ENCODE results near the gene SPACA6.
"Not testable (repeated sequence)": the region's sequence is repeated elsewhere in the genome, so short reads cannot be mapped to it uniquely, and the experiment has no call there.

SPACA6 gene, protein sequence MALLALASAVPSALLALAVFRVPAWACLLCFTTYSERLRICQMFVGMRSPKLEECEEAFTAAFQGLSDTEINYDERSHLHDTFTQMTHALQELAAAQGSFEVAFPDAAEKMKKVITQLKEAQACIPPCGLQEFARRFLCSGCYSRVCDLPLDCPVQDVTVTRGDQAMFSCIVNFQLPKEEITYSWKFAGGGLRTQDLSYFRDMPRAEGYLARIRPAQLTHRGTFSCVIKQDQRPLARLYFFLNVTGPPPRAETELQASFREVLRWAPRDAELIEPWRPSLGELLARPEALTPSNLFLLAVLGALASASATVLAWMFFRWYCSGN

DNA sequence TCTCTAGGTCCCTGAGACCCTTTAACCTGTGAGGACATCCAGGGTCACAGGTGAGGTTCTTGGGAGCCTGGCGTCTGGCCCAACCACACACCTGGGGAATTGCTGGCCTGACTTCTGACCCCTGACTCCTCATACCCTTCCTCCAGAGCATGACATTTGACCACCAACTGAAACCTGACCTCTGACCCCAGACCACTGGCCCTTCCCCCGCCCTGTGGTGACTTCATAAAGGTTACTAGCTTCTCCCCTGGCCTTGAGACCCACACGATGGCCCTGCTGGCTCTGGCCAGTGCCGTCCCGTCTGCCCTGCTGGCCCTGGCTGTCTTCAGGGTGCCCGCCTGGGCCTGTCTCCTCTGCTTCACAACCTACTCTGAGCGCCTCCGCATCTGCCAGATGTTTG is at the start of gene SPACA6:
Gene SPACA6 (plus strand): TSS at position 71 of the 400 bp plus-strand sequence. CDS start 197 bp downstream, at position 268.
- no peak for DNase-seq (ENCODE audit: low read depth, low spot score)

DNA sequence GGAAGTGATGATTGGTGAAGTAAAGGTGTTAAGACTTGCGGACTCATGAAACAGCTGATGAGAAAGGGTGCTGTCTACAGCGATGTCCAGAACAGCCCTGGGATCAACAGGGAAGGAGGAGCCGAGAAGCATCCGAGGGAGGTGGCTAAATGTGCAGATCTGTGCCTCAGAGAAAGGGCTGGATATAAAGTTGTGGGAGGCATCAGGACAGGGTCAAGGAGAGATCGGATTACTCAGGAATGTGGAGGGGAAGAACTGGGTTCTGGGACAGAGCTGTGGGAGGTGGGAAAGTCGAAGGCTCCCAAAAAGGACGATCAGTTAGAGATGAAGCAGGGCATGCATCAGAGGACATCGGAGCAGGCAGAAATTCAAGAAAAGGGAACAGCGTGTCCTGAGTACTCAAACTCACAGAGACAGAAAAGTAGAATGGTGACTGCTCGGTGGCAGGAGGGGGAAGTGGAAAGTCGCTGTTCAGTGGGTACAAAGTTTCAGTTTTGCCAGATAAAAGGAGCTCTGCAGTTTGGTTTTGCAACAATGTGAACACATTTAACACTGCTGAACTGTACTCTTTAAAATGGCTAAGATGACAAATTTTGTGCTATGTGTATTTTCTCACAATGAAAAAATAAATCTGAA is 48.4 kb upstream of the SPACA6 start:
- no peak for DNase-seq (ENCODE audit: low read depth, low spot score)

DNA sequence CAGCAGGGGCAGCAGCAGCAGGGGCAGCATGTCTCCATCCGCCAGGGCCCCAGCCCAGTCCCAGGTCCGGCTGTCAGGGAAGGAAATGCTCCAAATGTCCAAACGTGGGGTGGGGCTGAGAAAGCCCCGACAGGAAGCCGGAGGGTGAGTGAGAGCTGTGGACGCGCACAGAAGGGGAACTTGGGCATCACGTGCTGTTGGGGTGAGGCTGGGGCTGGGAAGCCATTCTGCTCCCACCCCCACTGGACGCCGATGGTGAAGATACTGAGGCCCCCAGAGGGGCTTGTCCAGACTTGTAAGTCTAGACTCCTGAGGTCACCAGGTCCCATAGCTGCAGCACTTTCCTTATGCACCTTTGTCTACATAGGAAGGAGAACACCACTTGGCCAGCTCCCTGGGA is 46.4 kb upstream of the SPACA6 start, which contains the start of gene SIGLEC14:
Gene SIGLEC14 (minus strand): TSS at position 96 of the 400 bp plus-strand sequence. CDS start 66 bp downstream, at position 30.
- not testable (repeated sequence) for DNase-seq (ENCODE audit: low read depth, low spot score)

DNA sequence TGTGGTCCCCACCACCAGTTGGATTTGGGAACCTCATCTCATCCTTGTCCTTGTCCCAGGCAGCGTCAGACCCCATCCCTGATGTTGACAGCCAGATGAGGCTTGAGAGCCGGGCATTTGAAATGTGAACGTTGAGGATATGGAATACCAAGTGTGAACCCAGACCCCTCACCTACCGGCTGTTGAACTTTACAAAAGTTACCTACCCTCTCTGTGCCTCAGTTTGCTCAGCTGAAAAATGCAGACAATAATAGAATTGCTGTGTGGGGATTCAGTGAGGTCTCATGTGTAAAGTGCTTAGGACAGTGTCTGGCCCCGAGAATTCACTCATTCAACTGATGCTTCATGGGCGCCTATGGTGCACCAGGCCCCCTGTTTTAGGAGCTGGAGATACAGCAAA is 45.8 kb upstream of the SPACA6 start:
- DNase-seq (ENCODE audit: low read depth, low spot score): no peak

DNA sequence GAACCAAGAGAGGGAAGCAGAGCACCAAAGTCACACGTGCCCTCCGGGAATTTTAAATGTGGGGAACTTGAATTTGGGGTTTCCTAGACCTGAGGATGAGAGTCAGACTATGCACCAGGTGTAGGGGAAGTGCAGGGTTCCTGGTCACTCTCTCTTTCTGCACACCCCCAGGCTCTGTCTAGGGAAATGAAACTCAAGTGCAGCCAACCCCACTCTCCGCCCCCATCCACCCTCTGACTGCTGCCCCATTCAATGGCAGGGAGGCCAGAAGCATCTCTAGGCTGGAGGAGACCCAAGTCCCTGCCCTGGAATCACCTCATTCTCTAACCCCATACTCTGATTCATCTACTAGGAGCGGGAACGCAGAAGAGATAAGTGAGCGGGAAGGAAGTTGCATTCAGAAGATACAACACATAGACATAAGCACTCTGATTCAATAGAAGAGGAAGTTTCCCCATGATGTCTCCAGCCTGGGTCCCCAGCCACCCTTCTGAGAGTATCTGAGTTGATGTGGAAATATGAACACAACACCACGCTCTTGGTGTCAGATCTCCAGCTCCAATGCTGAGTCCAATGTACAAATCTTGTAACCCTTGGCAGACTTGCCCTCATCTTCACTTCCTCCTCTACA is 41.8 kb upstream of the SPACA6 start:
- no peak for DNase-seq (ENCODE audit: low read depth, low spot score)

DNA sequence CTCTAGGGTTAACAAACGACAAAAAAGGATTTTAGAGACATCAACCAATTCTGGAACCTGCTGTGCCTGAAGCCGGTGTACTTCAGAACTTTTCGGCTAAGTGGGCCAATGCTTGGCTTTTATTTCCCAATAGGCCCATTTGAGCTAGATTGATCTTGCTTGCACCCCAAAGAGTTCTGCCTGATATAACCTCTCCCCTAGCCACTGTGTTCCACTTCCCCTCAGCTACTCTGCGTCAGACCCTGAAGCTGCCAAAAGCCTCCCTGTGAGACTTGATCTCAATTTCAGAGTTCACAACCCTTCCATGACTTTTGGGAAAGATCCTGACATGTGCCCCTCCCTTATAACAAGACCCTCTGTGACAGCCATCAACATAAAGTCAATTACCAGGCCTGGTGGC is 40.9 kb upstream of the SPACA6 start:
- no peak for DNase-seq (ENCODE audit: low read depth, low spot score)

DNA sequence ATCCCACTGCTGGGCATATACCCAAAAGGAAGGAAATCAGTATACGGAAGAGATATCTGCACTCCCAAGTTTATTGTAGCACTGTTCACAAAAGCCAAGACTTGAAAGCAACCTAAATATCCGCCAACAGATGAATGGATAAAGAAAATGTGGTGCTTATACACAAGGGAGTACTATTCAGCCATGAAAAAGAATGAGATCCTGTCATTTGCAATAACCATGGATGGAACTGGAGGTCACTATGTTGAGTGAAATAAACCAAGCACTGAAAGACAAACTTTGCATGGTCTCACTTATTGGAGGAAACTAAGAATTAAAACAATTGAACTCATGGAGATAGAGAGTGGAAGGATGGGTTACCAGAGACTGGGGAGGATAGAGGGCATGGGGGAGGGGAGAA is 40.0 kb upstream of the SPACA6 start:
- DNase-seq (ENCODE audit: low read depth, low spot score): no peak

DNA sequence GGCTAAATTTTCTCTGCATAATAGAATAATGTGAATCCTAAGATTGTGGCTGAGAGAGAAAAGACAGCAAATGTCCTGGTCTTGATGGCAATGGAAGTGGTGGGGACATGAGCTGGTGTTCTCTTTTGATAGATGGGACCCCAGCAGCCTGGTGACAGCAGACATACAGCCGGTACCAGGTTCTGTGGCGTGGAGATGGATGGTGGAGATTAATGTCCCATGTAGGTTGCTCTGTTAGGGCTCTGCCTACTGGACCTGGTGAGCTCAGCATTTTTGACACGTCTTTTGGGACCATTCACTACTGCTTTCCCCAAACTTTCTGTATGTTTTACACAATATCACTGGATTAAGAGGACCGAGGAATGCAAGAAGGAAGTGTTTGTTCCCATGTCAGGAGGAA is 38.3 kb upstream of the SPACA6 start:
- no peak for DNase-seq (ENCODE audit: low read depth, low spot score)

DNA sequence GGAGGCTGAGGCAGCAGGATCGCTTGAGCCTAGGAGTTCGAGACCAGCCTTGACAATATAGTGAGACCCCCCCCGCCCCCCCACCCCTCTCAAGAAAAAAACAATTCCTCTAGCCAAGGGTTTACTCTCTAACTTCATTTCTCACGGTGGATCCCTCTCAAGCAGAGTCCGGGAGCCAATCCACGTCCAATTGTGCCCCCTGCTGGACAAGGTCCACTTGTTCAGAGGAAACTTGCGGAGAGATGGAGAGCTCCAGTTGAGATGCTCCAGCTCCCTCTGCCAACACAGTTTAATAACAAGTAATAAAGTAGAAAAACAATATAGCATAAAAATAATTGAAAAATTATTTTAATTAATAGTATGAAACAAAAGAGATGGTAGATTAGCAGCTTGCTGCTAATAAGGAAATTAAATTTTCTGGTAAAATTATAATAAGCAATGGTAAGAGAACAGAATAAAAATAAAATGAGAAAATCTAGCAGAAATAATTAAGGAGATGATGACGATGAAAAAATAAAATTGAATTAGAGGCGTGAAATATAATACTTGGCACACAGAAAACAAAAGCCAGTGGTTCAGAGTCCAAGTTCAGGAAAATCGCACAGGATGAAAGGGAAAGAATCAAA is 32.0 kb upstream of the SPACA6 start:
- DNase-seq (ENCODE audit: low read depth, low spot score): peak; percentile 13

DNA sequence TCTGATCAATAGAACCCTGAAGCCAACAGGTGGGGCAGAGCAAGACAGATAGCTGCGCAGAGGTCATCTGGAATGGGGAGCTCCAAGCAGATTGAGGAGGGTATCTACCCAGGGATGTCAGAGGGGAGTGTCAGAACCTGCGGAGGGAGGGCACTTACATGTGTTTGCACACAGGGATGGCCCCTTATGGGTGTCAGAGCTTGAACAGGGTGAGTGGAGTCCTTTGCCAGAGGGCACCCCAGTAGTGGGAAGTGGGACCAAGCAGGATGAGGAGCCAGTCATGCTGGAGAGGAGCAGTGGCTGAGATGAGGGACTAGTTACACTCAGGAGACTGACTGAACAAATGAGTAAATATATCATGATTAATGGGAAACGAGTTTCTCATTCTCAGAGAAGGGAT is 29.5 kb upstream of the SPACA6 start:
- no peak for DNase-seq (ENCODE audit: low read depth, low spot score)

DNA sequence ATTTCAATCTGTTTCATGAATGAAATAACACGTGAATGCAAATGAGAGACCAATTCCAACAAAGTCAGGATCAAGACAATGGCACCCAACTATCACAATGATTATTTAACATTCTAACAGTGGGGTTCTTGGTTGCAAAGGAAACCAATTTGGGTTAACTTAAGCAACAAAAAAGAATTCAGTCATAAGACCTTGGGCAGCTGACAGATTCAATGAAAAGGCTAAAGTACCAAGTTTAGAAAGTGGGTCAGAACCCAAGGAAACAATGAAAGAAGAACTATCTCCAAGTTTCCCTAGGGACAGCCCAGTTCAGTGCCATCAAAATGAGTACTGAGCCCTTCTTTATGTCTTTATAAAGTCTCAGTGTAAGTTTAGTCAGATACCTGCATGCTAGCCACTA is 29.0 kb upstream of the SPACA6 start:
- no peak for DNase-seq (ENCODE audit: low read depth, low spot score)

DNA sequence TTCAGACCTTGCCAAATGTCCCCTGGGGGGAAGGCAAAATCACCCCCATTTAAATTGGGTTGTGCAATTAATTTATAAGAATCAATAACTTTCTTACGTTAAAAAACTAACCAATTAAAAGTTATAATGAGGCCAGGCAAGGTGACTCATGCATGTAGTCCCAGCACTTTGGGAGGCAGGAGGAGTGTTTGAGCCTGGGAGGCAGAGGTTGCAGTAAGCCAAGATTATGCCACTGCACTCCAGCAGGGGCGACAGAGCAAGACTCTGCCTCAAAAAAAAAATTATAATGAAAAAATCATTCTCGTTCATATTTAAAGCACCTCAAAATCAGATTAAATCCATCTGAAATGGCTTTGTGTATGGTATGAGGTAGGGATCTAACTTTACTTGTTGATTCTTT is 28.1 kb upstream of the SPACA6 start:
- DNase-seq (ENCODE audit: low read depth, low spot score): no peak

DNA sequence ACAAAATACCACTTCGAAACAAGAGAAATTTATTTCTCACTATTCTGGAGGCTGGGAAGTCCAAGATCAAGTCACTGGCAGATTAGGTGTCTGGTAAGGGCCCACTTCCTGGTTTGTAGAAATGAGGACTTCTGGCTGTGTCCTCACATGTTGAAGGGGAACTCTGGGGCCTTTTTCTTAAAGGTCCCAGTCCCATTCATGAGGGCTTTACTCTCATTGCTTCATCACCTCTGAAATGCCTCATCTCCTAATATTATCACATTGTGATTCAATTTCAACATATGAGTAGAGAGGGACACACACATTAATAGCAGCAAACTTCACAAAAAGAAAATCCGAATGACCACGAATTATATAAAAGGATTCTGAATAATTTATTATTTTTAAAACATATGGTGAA is 24.9 kb upstream of the SPACA6 start:
- DNase-seq (ENCODE audit: low read depth, low spot score): no peak

DNA sequence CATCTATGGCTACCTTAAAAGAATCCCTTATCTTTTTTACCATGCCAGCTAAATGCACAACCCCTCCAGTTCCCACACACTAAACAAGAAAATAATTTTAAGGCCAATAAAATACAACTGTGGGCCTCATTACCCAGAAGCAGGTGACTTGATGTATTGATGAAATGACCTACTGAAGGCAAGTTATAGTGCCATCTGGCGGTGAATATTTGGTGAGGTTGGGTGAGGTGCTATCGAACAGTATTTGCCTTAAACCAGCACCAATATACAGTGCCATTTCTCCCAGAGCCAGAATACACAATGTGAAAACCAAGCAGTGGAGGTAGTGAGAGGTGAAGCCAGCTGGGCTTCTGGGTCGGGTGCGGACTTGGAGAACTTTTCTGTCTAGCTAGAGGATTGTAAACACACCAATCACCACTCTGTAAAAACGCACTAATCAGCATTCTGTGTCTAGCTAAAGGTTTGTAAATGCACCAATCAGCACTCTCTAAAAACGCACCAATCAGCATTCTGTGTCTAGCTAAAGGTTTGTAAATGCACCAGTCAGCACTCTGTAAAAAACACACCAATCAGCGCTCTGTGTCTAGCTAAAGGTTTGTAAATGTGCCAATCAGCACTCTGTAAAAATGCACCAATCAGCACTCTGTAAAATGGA is 17.1 kb upstream of the SPACA6 start:
- DNase-seq (ENCODE audit: low read depth, low spot score): not testable (repeated sequence)

DNA sequence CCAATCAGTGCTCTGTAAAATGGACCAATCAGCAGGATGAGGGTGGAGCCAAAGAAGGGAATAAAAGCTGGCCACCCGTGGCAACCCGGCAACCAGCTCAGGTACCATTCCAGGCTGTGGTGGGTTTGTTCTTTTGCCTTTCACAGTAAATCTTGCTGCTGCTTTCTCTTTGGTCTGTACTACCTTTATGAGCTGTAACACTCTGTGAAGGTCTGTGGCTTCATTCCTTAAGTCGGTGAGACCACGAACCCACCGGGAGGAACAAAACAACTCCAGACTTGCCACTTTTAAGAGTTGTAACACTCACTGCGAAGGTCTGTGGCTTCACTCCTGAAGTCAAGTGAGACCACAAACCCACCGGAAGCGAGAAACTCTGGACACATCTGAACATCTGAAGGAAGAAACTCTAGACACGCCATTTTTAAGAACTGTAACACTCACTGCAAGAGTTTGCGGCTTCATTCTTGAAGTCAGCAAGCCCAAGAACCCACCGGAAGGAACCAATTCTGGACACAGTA is 16.5 kb upstream of the SPACA6 start:
- DNase-seq (ENCODE audit: low read depth, low spot score): no peak

DNA sequence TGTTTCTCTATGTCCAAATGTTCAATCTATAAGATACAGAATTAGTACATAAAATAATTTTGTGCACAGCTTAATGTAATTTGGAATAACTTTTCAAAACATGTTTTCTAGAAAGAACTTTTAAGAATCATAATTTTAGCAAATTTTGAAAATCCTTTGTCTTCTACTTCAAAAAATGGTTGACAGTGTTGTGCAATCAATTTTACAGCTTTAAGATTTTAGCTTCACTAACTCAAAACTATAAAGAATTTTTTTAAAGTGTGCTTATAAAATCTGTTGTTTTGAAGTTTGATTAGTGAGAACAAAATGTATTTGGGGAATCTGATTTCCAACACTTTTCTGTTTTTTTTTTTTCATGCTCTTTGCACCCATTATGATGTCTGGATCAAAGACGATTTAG is 12.7 kb upstream of the SPACA6 start:
- DNase-seq (ENCODE audit: low read depth, low spot score): no peak

DNA sequence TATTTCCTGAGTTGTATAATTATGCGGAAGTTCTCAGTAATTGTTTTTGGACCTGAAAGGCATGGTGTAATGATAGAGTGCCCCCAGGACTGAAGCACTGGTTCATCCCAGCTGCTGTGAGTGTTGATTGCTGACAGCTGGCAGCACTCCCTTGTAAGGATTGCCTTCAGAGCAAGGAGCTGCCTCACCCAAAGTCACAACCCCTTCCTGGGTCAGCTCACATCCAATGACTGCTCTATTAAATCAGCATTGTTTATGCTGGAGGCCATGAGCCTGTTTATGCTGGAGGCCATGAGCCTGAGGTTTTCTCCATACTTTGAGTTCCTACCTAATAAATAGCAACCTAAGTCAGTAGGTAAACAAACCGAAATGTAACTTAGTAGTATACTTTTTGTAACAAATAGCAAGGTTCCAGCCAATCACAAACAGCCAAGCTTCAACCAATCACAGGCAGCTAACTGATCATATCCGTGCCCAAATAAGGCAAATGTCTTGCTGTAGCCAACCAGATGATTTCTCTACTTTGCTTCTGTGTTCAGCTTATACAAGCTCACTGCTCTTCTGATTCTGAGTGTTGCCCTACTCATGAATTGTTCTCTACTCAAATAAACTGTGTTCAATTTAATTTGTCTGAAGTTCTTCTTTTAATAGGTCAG is 11.7 kb upstream of the SPACA6 start:
- no peak for DNase-seq (ENCODE audit: low read depth, low spot score)

DNA sequence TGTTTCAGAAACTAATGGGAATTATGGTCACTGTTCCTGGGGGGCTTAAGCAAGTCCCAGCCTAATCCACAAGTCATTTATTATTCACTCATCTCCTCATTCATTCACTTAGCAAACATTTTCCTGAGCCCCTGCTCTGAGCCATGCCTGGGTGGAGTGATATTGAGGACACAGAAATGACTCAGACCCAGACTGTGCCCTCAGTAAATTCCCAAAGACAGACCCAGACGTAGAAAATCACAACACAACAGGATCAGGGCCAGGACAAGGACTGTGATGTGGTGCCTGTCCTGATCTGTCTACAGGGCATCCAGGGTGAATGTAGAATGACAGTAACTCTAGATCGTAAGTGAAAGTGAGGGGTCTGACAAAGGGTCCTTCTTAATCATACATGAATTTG is 7.0 kb upstream of the SPACA6 start:
- DNase-seq (ENCODE audit: low read depth, low spot score): no peak

DNA sequence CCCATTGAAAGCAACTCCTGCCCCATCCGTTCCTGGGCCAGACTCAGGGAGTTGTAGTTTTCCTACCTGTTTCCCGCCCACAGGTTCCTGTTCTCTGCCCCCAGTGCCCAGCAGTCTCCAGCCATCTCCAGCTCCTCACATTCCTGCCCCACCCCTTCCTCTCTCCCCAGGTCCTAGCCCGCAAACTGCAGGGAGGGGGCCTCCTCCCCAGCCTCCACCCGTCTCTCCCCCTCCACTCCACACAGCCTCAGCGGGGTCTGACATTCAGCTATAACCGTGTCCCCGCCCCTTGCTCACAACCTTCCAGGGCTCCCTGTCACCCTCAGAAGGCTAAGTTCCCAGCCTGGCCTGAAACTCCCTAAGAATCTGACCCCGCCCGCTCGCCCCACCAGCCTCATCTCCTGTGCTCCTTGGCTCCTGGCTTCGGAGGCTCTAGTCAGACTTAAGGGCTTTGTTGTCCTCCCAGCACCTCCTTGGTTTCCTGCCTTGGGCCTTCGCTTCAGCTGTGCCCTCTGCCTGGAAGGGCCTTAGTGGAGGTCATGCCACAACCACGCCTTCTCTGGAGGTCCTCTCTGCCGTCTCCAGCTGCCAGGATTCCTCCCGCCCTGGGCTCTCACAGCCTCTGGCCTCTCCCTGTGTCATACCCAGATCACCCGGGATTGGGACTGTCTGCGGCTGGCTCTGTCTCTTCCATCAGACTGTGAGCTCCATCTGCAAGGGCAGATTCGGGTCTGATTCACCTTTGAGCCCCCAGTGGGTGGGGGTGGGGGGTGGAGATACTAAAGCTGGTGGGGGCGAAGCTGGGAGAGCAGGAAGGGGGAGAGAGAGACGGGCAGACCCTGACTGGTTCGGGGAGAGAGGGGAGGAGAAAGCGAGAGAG is 5.1 kb upstream of the SPACA6 start:
- no peak for DNase-seq (ENCODE audit: low read depth, low spot score)

Measured in activated CD4-positive, CD25-positive, alpha-beta regulatory T cell treated with anti-CD3 and anti-CD28 coated beads, Interleukin-2, amount 50 U/mL, for 16 hours (primary cell).